ENCODE measurements around the gene SCAMP5. TPM values are rescaled to one million over a fixed set of nuclear protein-coding genes. Genes with fewer than 3 reads are reported as not detected.

The SCAMP5 gene
- total RNA-seq, 4 donors from 2014 or later = 3.3 to 6.4 (median 4.3) TPM

DNA sequence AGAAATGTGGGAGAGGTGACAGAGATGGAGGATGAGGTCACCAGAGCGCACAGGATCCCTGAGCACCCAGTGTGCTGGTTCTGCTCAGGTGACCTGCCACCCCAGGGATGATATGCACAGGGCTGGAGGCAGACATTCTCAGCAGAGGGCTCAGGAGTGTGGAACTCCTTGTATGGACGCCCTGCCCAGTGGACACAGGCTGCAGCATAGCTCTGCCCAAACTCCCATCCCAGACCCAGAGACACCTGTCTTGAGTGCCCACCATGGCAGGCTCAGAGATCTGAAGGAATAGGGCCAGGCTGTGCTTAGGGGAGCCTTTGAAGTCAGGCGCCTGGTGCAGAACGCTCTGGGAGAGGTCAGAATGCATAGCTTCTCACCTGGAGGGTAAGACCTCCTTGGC, 75.3 kb downstream of the SCAMP5 start:
- WGBS = 96% methylated on average over 3 of the region's 4 CpGs

More for the DNA sequence above, 75.3 kb downstream of the SCAMP5 start:
- Histone ChIP-seq H3K27ac (replicated peaks in 1 of 4) (no peak overlapping the region), H3K4me3 (no peak overlapping the region), H3K4me1 (peaks cover 0 to 6% (median under 1%) of the 10 kb centered on the region in 4 donors), H3K27me3 (peaks cover 0 to 7% (median 0%) of the 10 kb centered on the region in 4 donors), H3K36me3 (no peaks in the 10 kb centered on the region), H3K9me3 (peaks cover 0 to 8% (median 2%) of the 10 kb centered on the region in 4 donors)
- TF ChIP-seq, protein P1, sequence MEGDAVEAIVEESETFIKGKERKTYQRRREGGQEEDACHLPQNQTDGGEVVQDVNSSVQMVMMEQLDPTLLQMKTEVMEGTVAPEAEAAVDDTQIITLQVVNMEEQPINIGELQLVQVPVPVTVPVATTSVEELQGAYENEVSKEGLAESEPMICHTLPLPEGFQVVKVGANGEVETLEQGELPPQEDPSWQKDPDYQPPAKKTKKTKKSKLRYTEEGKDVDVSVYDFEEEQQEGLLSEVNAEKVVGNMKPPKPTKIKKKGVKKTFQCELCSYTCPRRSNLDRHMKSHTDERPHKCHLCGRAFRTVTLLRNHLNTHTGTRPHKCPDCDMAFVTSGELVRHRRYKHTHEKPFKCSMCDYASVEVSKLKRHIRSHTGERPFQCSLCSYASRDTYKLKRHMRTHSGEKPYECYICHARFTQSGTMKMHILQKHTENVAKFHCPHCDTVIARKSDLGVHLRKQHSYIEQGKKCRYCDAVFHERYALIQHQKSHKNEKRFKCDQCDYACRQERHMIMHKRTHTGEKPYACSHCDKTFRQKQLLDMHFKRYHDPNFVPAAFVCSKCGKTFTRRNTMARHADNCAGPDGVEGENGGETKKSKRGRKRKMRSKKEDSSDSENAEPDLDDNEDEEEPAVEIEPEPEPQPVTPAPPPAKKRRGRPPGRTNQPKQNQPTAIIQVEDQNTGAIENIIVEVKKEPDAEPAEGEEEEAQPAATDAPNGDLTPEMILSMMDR (IDR thresholded peaks at IDR 0.05) = no peak
- TF ChIP-seq EP300 (IDR thresholded peaks at IDR 0.05) (no peak), POLR2A (IDR thresholded peaks at IDR 0.05; ENCODE audit: low read depth) (no peak)
- intact Hi-C loops (cut with DNase I) = no loop called here
- no peak for DNase-seq (ENCODE audit: extremely low spot score)

Small RNA genes within 50 kb of the gene (small RNA-seq; reads per million reads assigned to genes)
- gene AC015720.1 = 0 reads per million in 3 donors
- gene RF00019 = 0 reads per million in 3 donors

Other genes with a start within 250 kb of the SCAMP5 start
- not detected for gene CYP1A2, start 246.7 kb upstream of the SCAMP5 start, total RNA-seq
- 10 to 100 TPM; 14.0 to 28.7 (median 21.9) TPM for gene CSK, start 213.5 kb upstream of the SCAMP5 start, total RNA-seq
- under 1 TPM in 1 of 4 donors, not detected in 3; 0.66 TPM for gene LMAN1L, start 182.7 kb upstream of the SCAMP5 start, total RNA-seq
- gene CPLX3, start 168.9 kb upstream of the SCAMP5 start, total RNA-seq = under 1 TPM in 1 of 4 donors, not detected in 3; 0.33 TPM
- gene ULK3, start 152.4 kb upstream of the SCAMP5 start, total RNA-seq = 10 to 100 TPM; 24.5 to 49.2 (median 35.4) TPM
- 100 to 1,000 TPM in 2 of 4 donors, 10 to 100 TPM in 2; 57.3 to 125 (median 94.9) TPM for gene SCAMP2, start 122.2 kb upstream of the SCAMP5 start, total RNA-seq
- 10 to 100 TPM; 37.4 to 50.7 (median 44.0) TPM for gene MPI, start 105.5 kb upstream of the SCAMP5 start, total RNA-seq
- 10 to 100 TPM; 60.8 to 92.0 (median 84.3) TPM for gene FAM219B, start 88.7 kb upstream of the SCAMP5 start, total RNA-seq
- 10 to 100 TPM; 58.6 to 86.2 (median 75.5) TPM for gene COX5A, start 57.5 kb upstream of the SCAMP5 start, total RNA-seq
- gene RPP25, start 38.8 kb upstream of the SCAMP5 start, total RNA-seq = 1 to 10 TPM; 4.2 to 7.2 (median 7.0) TPM
- gene PPCDC, start 28.0 kb downstream of the SCAMP5 start, total RNA-seq = 1 to 10 TPM; 6.4 to 8.9 (median 7.4) TPM
- 10 to 100 TPM in 3 of 4 donors, 1 to 10 TPM in 1; 7.5 to 17.7 (median 13.4) TPM for gene C15orf39, start 206.3 kb downstream of the SCAMP5 start, total RNA-seq

Measured in esophagus muscularis mucosa (tissue), 4 donors.